ENCODE data around the gene ALK. TPM values are rescaled to one million over a fixed set of nuclear protein-coding genes. Genes with fewer than 3 reads are reported as not detected.
A peak's percentile ranks its signal among the peaks of the same experiment; 100 is the strongest.

ALK gene
- polyA plus RNA-seq, 1 of the 3 experiments (the other 2 are of a cell fraction), result 0.30 TPM

DNA sequence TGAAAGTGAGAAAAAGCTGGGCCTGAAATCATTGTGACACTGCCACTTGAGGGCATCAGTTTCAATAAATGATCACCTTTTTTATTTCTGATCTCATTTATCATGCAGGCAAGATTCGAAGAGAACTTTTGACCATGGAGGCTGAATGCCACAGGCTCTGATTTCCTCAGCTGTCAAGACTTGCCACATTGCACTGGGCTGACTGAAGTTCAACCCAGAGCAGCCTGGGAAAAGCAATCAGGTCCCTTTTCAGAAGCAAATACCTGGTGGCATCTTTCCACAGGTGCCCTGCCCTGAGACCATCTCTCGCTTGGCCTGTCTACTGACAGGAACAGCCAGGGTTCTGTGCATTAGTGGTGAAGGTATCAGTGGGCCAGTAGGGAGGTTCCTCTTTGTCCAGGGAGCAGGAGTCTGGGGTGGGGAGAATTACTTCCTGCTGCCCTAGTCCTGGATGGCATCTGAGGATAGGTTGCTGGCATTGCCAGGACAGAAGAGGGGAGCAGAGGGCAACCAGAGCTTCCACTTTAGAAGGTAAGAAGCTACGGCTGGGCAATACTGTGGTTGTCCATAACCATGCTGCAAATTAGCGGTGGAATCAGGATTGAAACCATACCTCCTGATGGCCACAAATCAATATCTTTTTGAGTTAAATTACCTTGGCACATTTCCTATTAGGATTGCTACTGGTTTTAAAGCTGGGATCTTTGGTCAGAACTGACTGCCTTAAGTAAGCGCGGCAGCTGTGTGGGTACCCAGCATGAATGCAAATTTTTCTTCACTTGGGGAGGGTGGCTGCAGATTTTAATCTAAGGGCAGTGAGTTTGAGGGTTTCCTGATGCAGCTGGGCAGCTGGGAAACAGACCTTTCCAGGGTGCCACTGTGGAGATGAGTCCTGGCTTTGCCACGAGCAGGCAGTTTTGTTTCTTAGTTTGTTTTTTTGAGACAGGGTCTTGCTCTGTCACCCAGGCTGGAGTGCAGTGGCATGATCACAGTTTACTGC, 394.5 kb downstream of the ALK start:
- no peaks in the 10 kb centered on the region for H3K27me3 ChIP-seq (ENCODE audit: insufficient read depth)
- H2AFZ ChIP-seq (ENCODE audit: low read depth), result no peak overlapping the region
- H3K4me1 ChIP-seq (ENCODE audit: control insufficient read depth in 1 of 2, insufficient read depth in 2 of 2, low read depth in 1 of 2, low read length in 1 of 2), result peaks cover 0 to 61% of the 10 kb centered on the region in 2 experiments; a peak in 1 of 4 replicates
- no peaks in the 10 kb centered on the region for H3K36me3 ChIP-seq (replicated peaks in 1 of 2; ENCODE audit: control insufficient read depth in 1 of 2, insufficient read depth in 2 of 2, low read length in 1 of 2)
- H4K20me1 ChIP-seq (ENCODE audit: insufficient read depth), result no peaks in the 10 kb centered on the region
- ChIA-PET POLR2A (interaction anchor here (1.0 kb wide), 1 partner anchor 123 kb away, joined by 3 read pairs; no protein-coding TSS in a partner anchor), CTCF (interaction anchor here (0.9 to 1.7 kb wide), 6 partner anchors 8 to 124 kb away, joined by 3 to 6 read pairs (median 3); no protein-coding TSS in a partner anchor)
- no peaks in the 10 kb centered on the region for H3F3A ChIP-seq (replicated peaks; ENCODE audit: insufficient read depth)
- WGBS (ENCODE audit: low lambda C conversion rate), result 58% methylated on average over 7 of the region's 7 CpGs
- no peak overlapping the region for H3K4me2 ChIP-seq
- H3K9me3 ChIP-seq, result no peaks in the 10 kb centered on the region
- no peak overlapping the region for H3K9ac ChIP-seq
- peak; percentile 77 for TF ChIP-seq GATA2 (CRISPR knock-in tag; IDR thresholded peaks at IDR 0.05)
- TF ChIP-seq FOXM1 (IDR thresholded peaks at IDR 0.05; ENCODE audit: low read depth), result no peak
- TF ChIP-seq YY1 (IDR thresholded peaks at IDR 0.05; ENCODE audit: low read depth), result no peak
- TF ChIP-seq TAF1 (IDR thresholded peaks at IDR 0.05; ENCODE audit: borderline replicate concordance, low read depth, low read length), result no peak
- TF ChIP-seq MEF2A (IDR thresholded peaks at IDR 0.05; ENCODE audit: borderline replicate concordance, low read depth), result no peak
- TF ChIP-seq SIN3A (IDR thresholded peaks at IDR 0.05; ENCODE audit: borderline replicate concordance, low read depth, low read length), result no peak
- TF ChIP-seq EP300 (IDR thresholded peaks at IDR 0.05; ENCODE audit: borderline replicate concordance in 1 of 2, low read depth in 1 of 2, low read length in 1 of 2), result peak in 1 of 2 experiments; percentile 49; a peak in 1 of 4 replicates
- TF ChIP-seq, protein P1, sequence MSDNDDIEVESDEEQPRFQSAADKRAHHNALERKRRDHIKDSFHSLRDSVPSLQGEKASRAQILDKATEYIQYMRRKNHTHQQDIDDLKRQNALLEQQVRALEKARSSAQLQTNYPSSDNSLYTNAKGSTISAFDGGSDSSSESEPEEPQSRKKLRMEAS (IDR thresholded peaks at IDR 0.05; ENCODE audit: low read depth), result no peak
- TF ChIP-seq, protein P2, sequence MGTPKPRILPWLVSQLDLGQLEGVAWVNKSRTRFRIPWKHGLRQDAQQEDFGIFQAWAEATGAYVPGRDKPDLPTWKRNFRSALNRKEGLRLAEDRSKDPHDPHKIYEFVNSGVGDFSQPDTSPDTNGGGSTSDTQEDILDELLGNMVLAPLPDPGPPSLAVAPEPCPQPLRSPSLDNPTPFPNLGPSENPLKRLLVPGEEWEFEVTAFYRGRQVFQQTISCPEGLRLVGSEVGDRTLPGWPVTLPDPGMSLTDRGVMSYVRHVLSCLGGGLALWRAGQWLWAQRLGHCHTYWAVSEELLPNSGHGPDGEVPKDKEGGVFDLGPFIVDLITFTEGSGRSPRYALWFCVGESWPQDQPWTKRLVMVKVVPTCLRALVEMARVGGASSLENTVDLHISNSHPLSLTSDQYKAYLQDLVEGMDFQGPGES (IDR thresholded peaks at IDR 0.05; ENCODE audit: low read depth, low read length), result no peak
- TF ChIP-seq NRF1 (IDR thresholded peaks at IDR 0.05; ENCODE audit: low read depth, low read length), result no peak
- TF ChIP-seq RCOR1 (IDR thresholded peaks at IDR 0.05; ENCODE audit: low read length), result no peak
- TF ChIP-seq TCF12 (IDR thresholded peaks at IDR 0.05), result no peak
- no peak for TF ChIP-seq EZH2phosphoT487 (IDR thresholded peaks at IDR 0.05; ENCODE audit: borderline replicate concordance, low read depth)
- TF ChIP-seq, protein P3, sequence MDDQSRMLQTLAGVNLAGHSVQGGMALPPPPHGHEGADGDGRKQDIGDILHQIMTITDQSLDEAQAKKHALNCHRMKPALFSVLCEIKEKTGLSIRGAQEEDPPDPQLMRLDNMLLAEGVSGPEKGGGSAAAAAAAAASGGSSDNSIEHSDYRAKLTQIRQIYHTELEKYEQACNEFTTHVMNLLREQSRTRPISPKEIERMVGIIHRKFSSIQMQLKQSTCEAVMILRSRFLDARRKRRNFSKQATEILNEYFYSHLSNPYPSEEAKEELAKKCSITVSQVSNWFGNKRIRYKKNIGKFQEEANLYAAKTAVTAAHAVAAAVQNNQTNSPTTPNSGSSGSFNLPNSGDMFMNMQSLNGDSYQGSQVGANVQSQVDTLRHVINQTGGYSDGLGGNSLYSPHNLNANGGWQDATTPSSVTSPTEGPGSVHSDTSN (IDR thresholded peaks at IDR 0.05), result no peak
- TF ChIP-seq, protein P4, sequence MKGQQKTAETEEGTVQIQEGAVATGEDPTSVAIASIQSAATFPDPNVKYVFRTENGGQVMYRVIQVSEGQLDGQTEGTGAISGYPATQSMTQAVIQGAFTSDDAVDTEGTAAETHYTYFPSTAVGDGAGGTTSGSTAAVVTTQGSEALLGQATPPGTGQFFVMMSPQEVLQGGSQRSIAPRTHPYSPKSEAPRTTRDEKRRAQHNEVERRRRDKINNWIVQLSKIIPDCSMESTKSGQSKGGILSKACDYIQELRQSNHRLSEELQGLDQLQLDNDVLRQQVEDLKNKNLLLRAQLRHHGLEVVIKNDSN (IDR thresholded peaks at IDR 0.05; ENCODE audit: borderline replicate concordance, low read depth), result no peak
- TF ChIP-seq SMC3 (IDR thresholded peaks at IDR 0.05; ENCODE audit: low read depth, low read length), result no peak
- TF ChIP-seq CHD2 (IDR thresholded peaks at IDR 0.05; ENCODE audit: low read length, partially characterized antibody), result no peak
- H3K4me3 ChIP-seq (ENCODE audit: low read depth in 2 of 2, low read length in 1 of 2), result no peak overlapping the region
- DNase-seq, result peak; percentile 43
- H3K27ac ChIP-seq (ENCODE audit: low read depth in 2 of 2, low read length in 1 of 2), result peak overlapping the region in 1 of 2 experiments; percentile 79; a peak in 2 of 4 replicates
- no peaks in the 10 kb centered on the region for H3K9me2 ChIP-seq
- no peaks in the 10 kb centered on the region for H3K79me2 ChIP-seq (ENCODE audit: insufficient read depth)
